SK-N-SH (cell line): ENCODE data around the gene INKA1. TPM values are rescaled to one million over a fixed set of nuclear protein-coding genes. Genes with fewer than 3 reads are reported as not detected.

Experiments used
- CHD2 ChIP-seq: fragments of 150-350 bp; IDR thresholded peaks from 2 replicates; pipeline ENCODE4 v1.6.1; 2018; ENCODE audit warnings: low read length; ENCODE audit not compliant: partially characterized antibody
- EP300 ChIP-seq, 2 experiments: IDR thresholded peaks; 2 replicates each; pipeline versions ENCODE4 v1.4.0 to v1.6.1; 2012; ENCODE audit warnings: borderline replicate concordance in 1 of 2, low read depth in 1 of 2, low read length in 1 of 2
- EZH2phosphoT487 ChIP-seq: fragments of 200-600 bp; sonication (generic); IDR thresholded peaks from 2 replicates; pipeline ENCODE4 v1.6.1; 2017; ENCODE audit warnings: low read depth, mixed run types, mild to moderate bottlenecking, antibody characterized with exemption, moderate library complexity, borderline replicate concordance
- FOSL2 ChIP-seq: IDR thresholded peaks from 2 replicates; pipeline ENCODE4 v1.4.0; 2012; ENCODE audit warnings: low read depth, mild to moderate bottlenecking, moderate library complexity, borderline replicate concordance
- FOXM1 ChIP-seq: IDR thresholded peaks from 2 replicates; pipeline ENCODE4 v1.4.0; 2012; ENCODE audit warnings: low read depth, mild to moderate bottlenecking
- GATA2 ChIP-seq: sonication (generic); formaldehyde crosslinking; IDR thresholded peaks from 2 replicates; pipeline ENCODE4 v1.5.0; 2020; ENCODE audit warnings: mild to moderate bottlenecking, missing genetic modification reagents
- JUND ChIP-seq: IDR thresholded peaks from 2 replicates; pipeline ENCODE4 v1.4.0; 2012
- MXI1 ChIP-seq: IDR thresholded peaks from 2 replicates; pipeline ENCODE4 v1.6.1; 2012; ENCODE audit warnings: mild to moderate bottlenecking, low read depth, low read length, improper control_type of control experiment
- NFIC ChIP-seq: IDR thresholded peaks from 2 replicates; pipeline ENCODE4 v1.4.0; 2012; ENCODE audit warnings: borderline replicate concordance
- POLR2AphosphoS5 ChIP-seq: IDR thresholded peaks from 2 replicates; pipeline ENCODE4 v1.6.1; 2012; ENCODE audit warnings: low read depth, low read length
- RCOR1 ChIP-seq: fragments of 150-350 bp; IDR thresholded peaks from 2 replicates; pipeline ENCODE4 v1.6.1; 2017; ENCODE audit warnings: antibody characterized with exemption, low read length
- RFX5 ChIP-seq: IDR thresholded peaks from 2 replicates; pipeline ENCODE4 v1.6.1; 2012; ENCODE audit warnings: mild to moderate bottlenecking, improper control_type of control experiment, low read length
- SMC3 ChIP-seq: IDR thresholded peaks from 2 replicates; pipeline ENCODE4 v1.6.1; 2012; ENCODE audit warnings: low read depth, low read length, improper control_type of control experiment
- TAF1 ChIP-seq: IDR thresholded peaks from 2 replicates; pipeline ENCODE4 v1.6.1; 2012; ENCODE audit warnings: low read depth, mild to moderate bottlenecking, low read length, moderate library complexity, borderline replicate concordance
- TCF12 ChIP-seq: IDR thresholded peaks from 2 replicates; pipeline ENCODE4 v1.4.0; 2012
- TEAD4 ChIP-seq: IDR thresholded peaks from 2 replicates; pipeline ENCODE4 v1.4.0; 2012; ENCODE audit warnings: mild to moderate bottlenecking, borderline replicate concordance; ENCODE audit not compliant: insufficient read depth
- YY1 ChIP-seq: IDR thresholded peaks from 2 replicates; pipeline ENCODE4 v1.4.0; 2012; ENCODE audit warnings: low read depth, mild to moderate bottlenecking
- polyA plus RNA-seq, 3 experiments: library from polyadenylated mRNA; depleted of rRNA; stranded (reverse); fragments of >200 nt; gene quantifications; 2 replicates each; pipeline ENCODE4 v1.2.3, GENCODE V29; 2012
- TF ChIP-seq, protein P1 (sequence below): IDR thresholded peaks from 2 replicates; pipeline ENCODE4 v1.4.0; 2012; ENCODE audit warnings: low read depth
- TF ChIP-seq, protein P2 (sequence below): IDR thresholded peaks from 2 replicates; pipeline ENCODE4 v1.4.0; 2012; ENCODE audit warnings: low read depth, borderline replicate concordance
- TF ChIP-seq, protein P3 (sequence below): fragments of 150-350 bp; IDR thresholded peaks from 2 replicates; pipeline ENCODE4 v1.6.1; 2017; ENCODE audit warnings: antibody characterized with exemption, low read length, low read depth, borderline replicate concordance
- TF ChIP-seq, protein P4 (sequence below): fragments of 200-600 bp; sonication (generic); IDR thresholded peaks from 2 replicates; pipeline ENCODE4 v1.6.1; 2017; ENCODE audit warnings: antibody characterized with exemption, mild to moderate bottlenecking, moderate library complexity
- TF ChIP-seq, protein P5 (sequence below): IDR thresholded peaks from 2 replicates; pipeline ENCODE4 v1.4.0; 2012; ENCODE audit warnings: low read depth, borderline replicate concordance
- TF ChIP-seq, protein P6 (sequence below): IDR thresholded peaks from 2 replicates; pipeline ENCODE4; 2012

The INKA1 gene
- polyA plus RNA-seq, 1 of the 3 experiments (the other 2 are of a cell fraction) = 3.4 TPM

DNA sequence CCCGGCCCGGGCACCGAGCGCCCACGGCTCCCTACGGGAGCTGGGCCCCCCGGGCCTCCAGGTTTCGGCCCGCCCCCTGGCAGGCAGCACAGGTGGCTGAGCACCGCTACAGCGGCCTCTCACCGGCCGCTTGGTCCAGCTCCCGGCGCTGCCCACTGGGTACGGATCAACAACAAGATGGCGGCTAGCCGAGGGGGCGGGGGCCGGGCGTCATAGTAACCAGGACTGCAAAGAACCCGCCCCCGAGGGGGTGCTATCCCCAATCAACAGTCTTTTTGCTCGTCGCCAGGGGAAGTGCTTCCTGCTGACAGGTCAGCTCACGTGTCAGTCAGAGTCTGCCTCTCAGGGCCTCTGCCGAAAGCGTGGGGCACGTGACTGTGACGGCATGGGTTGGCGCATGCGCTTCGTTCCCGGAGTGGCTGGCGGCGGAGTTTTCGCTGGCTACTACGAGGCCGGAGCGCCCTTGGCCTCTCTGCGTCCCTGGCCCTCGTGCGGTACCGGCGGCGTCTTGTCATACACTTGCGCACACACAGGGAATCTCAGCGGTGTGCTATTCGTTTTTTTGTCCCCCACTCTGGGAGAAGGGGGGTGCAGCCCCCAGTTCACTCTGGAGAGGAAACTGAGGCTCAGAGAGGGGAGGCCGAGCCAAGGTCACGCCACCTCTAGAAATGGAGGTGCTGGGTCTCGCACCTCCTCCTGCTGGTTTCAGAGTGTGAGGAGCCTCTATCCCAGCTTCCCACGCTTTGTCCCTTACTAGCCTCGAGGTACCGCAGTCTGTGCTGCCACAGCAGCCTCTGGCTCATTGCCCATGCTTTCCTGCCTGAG, 16.5 kb upstream of the INKA1 start, which contains the start of gene IP6K1 (continued):
- TF ChIP-seq MXI1 (peak; percentile 73), GATA2 (CRISPR knock-in tag) (no peak), TAF1 (peak; percentile 72), TCF12 (no peak), JUND (no peak), NFIC (no peak), EZH2phosphoT487 (no peak), POLR2AphosphoS5 (peak; percentile 82), SMC3 (no peak), EP300 (IDR thresholded peaks at IDR 0.05; ENCODE audit: borderline replicate concordance in 1 of 2, low read depth in 1 of 2, low read length in 1 of 2) (no peak), TEAD4 (no peak), CHD2 (peak; percentile 90), FOSL2 (no peak), RCOR1 (no peak), FOXM1 (no peak), YY1 (peak; percentile 91), RFX5 (peak; percentile 81)
- TF ChIP-seq, protein P1, sequence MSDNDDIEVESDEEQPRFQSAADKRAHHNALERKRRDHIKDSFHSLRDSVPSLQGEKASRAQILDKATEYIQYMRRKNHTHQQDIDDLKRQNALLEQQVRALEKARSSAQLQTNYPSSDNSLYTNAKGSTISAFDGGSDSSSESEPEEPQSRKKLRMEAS = peak; percentile 95
- TF ChIP-seq, protein P2, sequence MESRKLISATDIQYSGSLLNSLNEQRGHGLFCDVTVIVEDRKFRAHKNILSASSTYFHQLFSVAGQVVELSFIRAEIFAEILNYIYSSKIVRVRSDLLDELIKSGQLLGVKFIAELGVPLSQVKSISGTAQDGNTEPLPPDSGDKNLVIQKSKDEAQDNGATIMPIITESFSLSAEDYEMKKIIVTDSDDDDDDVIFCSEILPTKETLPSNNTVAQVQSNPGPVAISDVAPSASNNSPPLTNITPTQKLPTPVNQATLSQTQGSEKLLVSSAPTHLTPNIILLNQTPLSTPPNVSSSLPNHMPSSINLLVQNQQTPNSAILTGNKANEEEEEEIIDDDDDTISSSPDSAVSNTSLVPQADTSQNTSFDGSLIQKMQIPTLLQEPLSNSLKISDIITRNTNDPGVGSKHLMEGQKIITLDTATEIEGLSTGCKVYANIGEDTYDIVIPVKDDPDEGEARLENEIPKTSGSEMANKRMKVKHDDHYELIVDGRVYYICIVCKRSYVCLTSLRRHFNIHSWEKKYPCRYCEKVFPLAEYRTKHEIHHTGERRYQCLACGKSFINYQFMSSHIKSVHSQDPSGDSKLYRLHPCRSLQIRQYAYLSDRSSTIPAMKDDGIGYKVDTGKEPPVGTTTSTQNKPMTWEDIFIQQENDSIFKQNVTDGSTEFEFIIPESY = no peak
- TF ChIP-seq, protein P3, sequence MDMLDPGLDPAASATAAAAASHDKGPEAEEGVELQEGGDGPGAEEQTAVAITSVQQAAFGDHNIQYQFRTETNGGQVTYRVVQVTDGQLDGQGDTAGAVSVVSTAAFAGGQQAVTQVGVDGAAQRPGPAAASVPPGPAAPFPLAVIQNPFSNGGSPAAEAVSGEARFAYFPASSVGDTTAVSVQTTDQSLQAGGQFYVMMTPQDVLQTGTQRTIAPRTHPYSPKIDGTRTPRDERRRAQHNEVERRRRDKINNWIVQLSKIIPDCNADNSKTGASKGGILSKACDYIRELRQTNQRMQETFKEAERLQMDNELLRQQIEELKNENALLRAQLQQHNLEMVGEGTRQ = peak; percentile 96
- TF ChIP-seq, protein P4, sequence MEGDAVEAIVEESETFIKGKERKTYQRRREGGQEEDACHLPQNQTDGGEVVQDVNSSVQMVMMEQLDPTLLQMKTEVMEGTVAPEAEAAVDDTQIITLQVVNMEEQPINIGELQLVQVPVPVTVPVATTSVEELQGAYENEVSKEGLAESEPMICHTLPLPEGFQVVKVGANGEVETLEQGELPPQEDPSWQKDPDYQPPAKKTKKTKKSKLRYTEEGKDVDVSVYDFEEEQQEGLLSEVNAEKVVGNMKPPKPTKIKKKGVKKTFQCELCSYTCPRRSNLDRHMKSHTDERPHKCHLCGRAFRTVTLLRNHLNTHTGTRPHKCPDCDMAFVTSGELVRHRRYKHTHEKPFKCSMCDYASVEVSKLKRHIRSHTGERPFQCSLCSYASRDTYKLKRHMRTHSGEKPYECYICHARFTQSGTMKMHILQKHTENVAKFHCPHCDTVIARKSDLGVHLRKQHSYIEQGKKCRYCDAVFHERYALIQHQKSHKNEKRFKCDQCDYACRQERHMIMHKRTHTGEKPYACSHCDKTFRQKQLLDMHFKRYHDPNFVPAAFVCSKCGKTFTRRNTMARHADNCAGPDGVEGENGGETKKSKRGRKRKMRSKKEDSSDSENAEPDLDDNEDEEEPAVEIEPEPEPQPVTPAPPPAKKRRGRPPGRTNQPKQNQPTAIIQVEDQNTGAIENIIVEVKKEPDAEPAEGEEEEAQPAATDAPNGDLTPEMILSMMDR = no peak
- TF ChIP-seq, protein P5, sequence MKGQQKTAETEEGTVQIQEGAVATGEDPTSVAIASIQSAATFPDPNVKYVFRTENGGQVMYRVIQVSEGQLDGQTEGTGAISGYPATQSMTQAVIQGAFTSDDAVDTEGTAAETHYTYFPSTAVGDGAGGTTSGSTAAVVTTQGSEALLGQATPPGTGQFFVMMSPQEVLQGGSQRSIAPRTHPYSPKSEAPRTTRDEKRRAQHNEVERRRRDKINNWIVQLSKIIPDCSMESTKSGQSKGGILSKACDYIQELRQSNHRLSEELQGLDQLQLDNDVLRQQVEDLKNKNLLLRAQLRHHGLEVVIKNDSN = peak; percentile 98
- TF ChIP-seq, protein P6, sequence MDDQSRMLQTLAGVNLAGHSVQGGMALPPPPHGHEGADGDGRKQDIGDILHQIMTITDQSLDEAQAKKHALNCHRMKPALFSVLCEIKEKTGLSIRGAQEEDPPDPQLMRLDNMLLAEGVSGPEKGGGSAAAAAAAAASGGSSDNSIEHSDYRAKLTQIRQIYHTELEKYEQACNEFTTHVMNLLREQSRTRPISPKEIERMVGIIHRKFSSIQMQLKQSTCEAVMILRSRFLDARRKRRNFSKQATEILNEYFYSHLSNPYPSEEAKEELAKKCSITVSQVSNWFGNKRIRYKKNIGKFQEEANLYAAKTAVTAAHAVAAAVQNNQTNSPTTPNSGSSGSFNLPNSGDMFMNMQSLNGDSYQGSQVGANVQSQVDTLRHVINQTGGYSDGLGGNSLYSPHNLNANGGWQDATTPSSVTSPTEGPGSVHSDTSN = peak; percentile 100
